NCI-H146 treated with DMSO at 0.1 percent for 48 hours (cell line): Measurements from ENCODE around the gene MORF4L1.
A peak's percentile ranks its signal among the peaks of the same experiment; 100 is the strongest.

Experiments used
- DNase-seq: peaks from one replicate; lab custom pipeline; 2025; ENCODE audit not compliant: unreplicated experiment; lab: John Stamatoyannopoulos, UW

MORF4L1 gene

GRCh38 chr15:78943692-78944091 is 71.0 kb downstream of the MORF4L1 start:
- DNase-seq: no peak

GRCh38 chr15:78944202-78944625 is 71.5 kb downstream of the MORF4L1 start:
- DNase-seq: no peak

- DNase-seq: peak; percentile 48
Measured at GRCh38 chr15:78944669-78945407, 72.1 kb downstream of the MORF4L1 start, which contains the start of gene CTSH. TSS of gene CTSH (minus strand) at chr15:78945046. CDS start at chr15:78944981, 65 bp downstream.

GRCh38 chr15:78946493-78946892 is 73.8 kb downstream of the MORF4L1 start:
- DNase-seq: no peak

GRCh38 chr15:78947506-78947905 is 74.8 kb downstream of the MORF4L1 start:
- DNase-seq: no peak
